CD4-positive, alpha-beta memory T cell (primary cell): ENCODE measurements around the gene PAGE1. TPM values are rescaled to one million over a fixed set of nuclear protein-coding genes. Genes with fewer than 3 reads are reported as not detected.

ENCODE experiments used
- CTCF ChIA-PET: fragments of 350-600 bp; sonication (Branson Sonifier 250); formaldehyde crosslinking; loops from one replicate; lab custom pipeline; 2021; ENCODE audit warnings: inconsistent platforms; ENCODE audit not compliant: partially characterized antibody; lab: Charles Lee
- POLR2A ChIA-PET: fragments of 350-600 bp; sonication (Branson Sonifier 250); formaldehyde crosslinking; loops from one replicate; lab custom pipeline; 2021; ENCODE audit not compliant: partially characterized antibody; lab: Charles Lee
- DNase-seq, 5 donors: peaks; one replicate each; pipeline versions ENCODE4 v3.0.0 to v3.0.0-alpha.2; 2020 to 2022; ENCODE audit warnings: mixed read lengths in 1 of 5
- H3K27ac ChIP-seq: one replicate; pipeline ENCODE4 v1.7.0; 2013; ENCODE audit warnings: low read depth, low read length
- H3K27me3 ChIP-seq: 2 replicates; pipeline ENCODE4 v1.7.0; 2013; ENCODE audit warnings: mild to moderate bottlenecking, low read length, moderate library complexity; ENCODE audit not compliant: insufficient read depth
- H3K36me3 ChIP-seq: 2 replicates; pipeline ENCODE4 v1.7.0; 2013; ENCODE audit warnings: mild to moderate bottlenecking, low read length, moderate library complexity; ENCODE audit not compliant: insufficient read depth
- H3K4me1 ChIP-seq: 2 replicates; pipeline ENCODE4 v1.7.0; 2013; ENCODE audit warnings: mild to moderate bottlenecking, low read length, moderate library complexity; ENCODE audit not compliant: insufficient read depth
- H3K4me3 ChIP-seq, 2 donors: one replicate each; pipeline ENCODE4 v1.7.0; 2013; ENCODE audit warnings: low read length in 2 of 2, mild to moderate bottlenecking in 1 of 2
- H3K9me3 ChIP-seq, 2 donors: one replicate each; pipeline ENCODE4 v1.7.0; 2013; ENCODE audit warnings: low read length in 2 of 2, control low read depth in 1 of 2; ENCODE audit not compliant: control insufficient read depth in 1 of 2
- H3K27ac Mint-ChIP-seq, 7 donors: one replicate each; pipeline ENCODE4 v1.8.0; 2020 to 2021; ENCODE audit warnings: mixed read lengths in 7 of 7, mild to moderate bottlenecking in 6 of 7, inconsistent platforms in 3 of 7, moderate library complexity in 3 of 7
- H3K27me3 Mint-ChIP-seq, 2 donors: one replicate each; pipeline ENCODE4 v1.8.0; 2020 to 2021; ENCODE audit warnings: mixed read lengths in 2 of 2
- H3K36me3 Mint-ChIP-seq, 2 donors: one replicate each; pipeline ENCODE4 v1.8.0; 2020 to 2021; ENCODE audit warnings: mixed read lengths in 2 of 2, inconsistent platforms in 1 of 2, mild to moderate bottlenecking in 1 of 2
- H3K4me1 Mint-ChIP-seq, 4 donors: one replicate each; pipeline ENCODE4 v1.8.0; 2020 to 2021; ENCODE audit warnings: mixed read lengths in 4 of 4, mild to moderate bottlenecking in 1 of 4
- H3K4me3 Mint-ChIP-seq, 8 donors: one replicate each; pipeline ENCODE4 v1.8.0; 2020 to 2021; ENCODE audit warnings: mixed read lengths in 8 of 8, mild to moderate bottlenecking in 7 of 8, moderate library complexity in 6 of 8, inconsistent platforms in 3 of 8
- H3K9me3 Mint-ChIP-seq, 8 donors: one replicate each; pipeline ENCODE4 v1.8.0; 2020 to 2021; ENCODE audit warnings: mixed read lengths in 8 of 8, mild to moderate bottlenecking in 5 of 8, inconsistent platforms in 3 of 8, moderate library complexity in 1 of 8
- intact Hi-C: fragments of 100-400 bp; cut with micrococcal nuclease; formaldehyde crosslinking; loops from one replicate; pipeline ENCODE4 v1.15.1; 2023
- polyA plus RNA-seq, 2 donors: library from polyadenylated mRNA; unstranded; fragments of 300-500 nt; fragmentation: Illumina TruSeq; gene quantifications; one replicate each; pipeline ENCODE4 v1.2.3, GENCODE V29; 2021
- total RNA-seq, 2 experiments: library from RNA; stranded (reverse); gene quantifications; one replicate each; pipeline ENCODE4 v1.2.3, GENCODE V29; 2021

PAGE1 gene
- total and polyA plus RNA-seq, 4 experiments from 2014 or later: not detected

DNA sequence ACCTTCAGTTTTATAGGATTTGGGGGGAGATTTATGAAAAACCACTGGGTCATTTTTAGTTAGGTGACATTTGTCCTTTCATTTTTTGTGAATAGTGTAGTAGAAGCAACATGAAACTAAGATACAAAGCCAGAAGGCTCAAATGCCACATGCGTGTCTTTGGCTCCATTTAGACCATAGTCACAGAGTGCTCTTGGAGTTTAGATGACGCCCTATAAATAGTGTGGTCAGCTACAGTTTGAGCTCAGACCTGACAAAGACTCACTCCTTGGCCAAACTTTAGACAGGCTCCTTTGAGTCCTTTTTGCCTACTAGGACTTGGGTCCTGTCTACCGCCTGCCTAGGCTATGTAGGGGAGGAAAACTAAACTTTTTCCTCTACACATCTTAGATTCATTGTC is 16.8 kb upstream of the PAGE1 start:
- no peaks in the 10 kb centered on the region for H3K9me3 ChIP-seq
- no peaks in the 10 kb centered on the region for H3K36me3 Mint-ChIP-seq
- no peak overlapping the region for H3K27ac Mint-ChIP-seq
- no peak overlapping the region for H3K4me3 ChIP-seq
- no peaks in the 10 kb centered on the region for H3K27me3 ChIP-seq
- no peak overlapping the region for H3K4me3 Mint-ChIP-seq
- ChIA-PET CTCF (no interaction called here), POLR2A (no interaction called here)
- H3K27me3 Mint-ChIP-seq: peaks cover 0 to 4% of the 10 kb centered on the region in 2 donors
- intact Hi-C loops: no loop called here
- H3K36me3 ChIP-seq: no peaks in the 10 kb centered on the region
- no peaks in the 10 kb centered on the region for H3K9me3 Mint-ChIP-seq
- no peaks in the 10 kb centered on the region for H3K4me1 Mint-ChIP-seq
- H3K4me1 ChIP-seq: no peaks in the 10 kb centered on the region
- H3K27ac ChIP-seq: no peak overlapping the region
- no peak for DNase-seq

DNA sequence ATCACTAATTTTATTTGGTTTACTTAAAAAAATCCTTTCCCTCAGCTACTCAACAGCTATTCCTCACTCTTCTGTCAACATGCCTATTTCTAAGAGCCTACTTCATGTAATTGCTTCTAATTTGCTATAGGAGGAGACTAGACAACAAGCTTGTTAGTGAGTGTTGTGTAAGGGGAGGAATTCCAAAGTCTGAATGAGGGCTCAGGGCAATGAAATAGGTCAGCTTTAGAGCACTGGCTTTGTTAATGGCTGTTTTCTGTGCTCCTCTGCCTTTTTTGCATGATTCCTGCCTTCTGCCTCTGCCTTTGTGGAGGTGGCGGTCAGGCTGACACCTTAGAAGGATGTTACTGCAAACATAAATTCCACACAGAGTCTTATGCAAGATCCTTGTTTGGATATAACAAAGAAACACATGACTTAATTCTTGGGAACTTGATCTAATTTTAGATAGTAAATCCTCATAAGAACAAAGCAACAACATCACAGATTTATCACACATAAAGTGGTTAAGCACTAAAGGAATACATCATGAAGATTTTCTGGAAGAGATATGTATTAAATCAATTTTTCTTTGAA is 15.0 kb upstream of the PAGE1 start:
- no peak overlapping the region for H3K4me3 Mint-ChIP-seq
- Histone ChIP-seq H3K9me3 (no peaks in the 10 kb centered on the region), H3K4me1 (no peaks in the 10 kb centered on the region), H3K27me3 (no peaks in the 10 kb centered on the region), H3K4me3 (no peak overlapping the region), H3K27ac (no peak overlapping the region), H3K36me3 (no peaks in the 10 kb centered on the region)
- no peaks in the 10 kb centered on the region for H3K36me3 Mint-ChIP-seq
- H3K9me3 Mint-ChIP-seq: no peaks in the 10 kb centered on the region
- CTCF ChIA-PET: no interaction called here
- POLR2A ChIA-PET: no interaction called here
- H3K27me3 Mint-ChIP-seq: peaks cover 2 to 3% of the 10 kb centered on the region in 2 donors
- intact Hi-C loops: no loop called here
- no peak for DNase-seq
- no peak overlapping the region for H3K27ac Mint-ChIP-seq
- H3K4me1 Mint-ChIP-seq: no peaks in the 10 kb centered on the region

DNA sequence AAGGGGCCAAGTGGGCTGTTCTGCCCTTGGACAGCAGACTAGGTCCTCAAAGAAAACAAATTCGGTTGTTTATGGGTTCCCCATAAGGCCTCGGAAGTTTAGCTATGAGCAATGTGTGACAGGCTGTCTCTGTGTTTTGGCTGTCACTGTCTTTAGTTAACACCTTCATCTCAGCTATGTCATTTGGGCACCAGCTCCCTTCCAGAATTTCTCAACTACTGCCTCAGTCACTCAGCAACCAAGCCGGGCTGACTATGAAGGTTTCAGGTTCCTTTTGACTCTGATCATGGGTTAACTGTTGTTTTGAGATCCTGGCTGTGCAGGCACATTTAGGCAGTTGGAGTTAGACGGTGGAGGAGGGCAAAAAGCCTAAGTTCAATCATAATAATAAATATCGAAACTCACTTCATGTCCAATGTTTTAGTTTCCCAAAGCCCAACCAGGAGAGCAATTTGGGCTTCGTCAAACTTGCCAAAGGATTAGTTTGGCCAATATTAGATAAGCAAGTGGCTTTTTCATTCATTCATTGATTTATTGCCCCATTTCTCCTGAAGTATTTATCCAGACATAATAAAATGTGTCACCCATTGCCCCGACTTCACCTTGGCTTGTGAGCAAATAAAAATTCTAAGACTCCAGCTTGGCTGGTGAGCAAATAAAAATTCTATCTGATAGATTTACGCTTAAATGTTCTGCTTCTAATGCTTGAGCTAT is 9.1 kb upstream of the PAGE1 start:
- H3K9me3 ChIP-seq: no peaks in the 10 kb centered on the region
- DNase-seq: no peak
- no peaks in the 10 kb centered on the region for H3K4me1 ChIP-seq
- no peak overlapping the region for H3K4me3 ChIP-seq
- Mint-ChIP-seq H3K9me3 (no peaks in the 10 kb centered on the region), H3K4me1 (no peaks in the 10 kb centered on the region), H3K36me3 (no peaks in the 10 kb centered on the region), H3K27ac (no peak overlapping the region), H3K4me3 (no peak overlapping the region), H3K27me3 (peaks cover 3 to 5% of the 10 kb centered on the region in 2 donors)
- CTCF ChIA-PET: no interaction called here
- intact Hi-C loops: no loop called here
- POLR2A ChIA-PET: no interaction called here
- no peak overlapping the region for H3K27ac ChIP-seq
- no peaks in the 10 kb centered on the region for H3K27me3 ChIP-seq
- H3K36me3 ChIP-seq: no peaks in the 10 kb centered on the region

DNA sequence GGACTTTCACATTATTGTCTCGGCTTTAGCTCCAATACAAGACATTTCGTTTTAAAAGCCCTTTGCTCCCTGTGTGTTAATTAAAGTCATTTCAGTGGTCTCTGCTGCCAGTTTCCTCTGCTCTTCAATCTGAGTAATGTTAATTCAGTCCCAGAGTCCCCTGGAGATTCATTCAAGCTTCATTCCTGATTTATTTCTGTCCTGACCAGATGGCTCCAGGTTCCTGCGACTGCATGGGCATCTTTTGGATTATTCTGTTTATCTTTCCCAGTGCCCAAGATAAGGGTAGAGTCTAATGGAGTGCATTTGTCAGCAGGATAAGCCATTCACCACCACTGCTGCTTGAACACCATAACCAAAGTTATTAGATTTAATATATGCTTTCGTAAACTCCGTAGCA is 6.1 kb upstream of the PAGE1 start:
- no peaks in the 10 kb centered on the region for H3K9me3 Mint-ChIP-seq
- no peak overlapping the region for H3K4me3 Mint-ChIP-seq
- H3K27ac ChIP-seq: no peak overlapping the region
- H3K4me1 ChIP-seq: no peaks in the 10 kb centered on the region
- H3K36me3 Mint-ChIP-seq: no peaks in the 10 kb centered on the region
- intact Hi-C loops: no loop called here
- no peak overlapping the region for H3K27ac Mint-ChIP-seq
- CTCF ChIA-PET: no interaction called here
- H3K27me3 ChIP-seq: no peaks in the 10 kb centered on the region
- peaks cover 3 to 5% of the 10 kb centered on the region in 2 donors for H3K27me3 Mint-ChIP-seq
- no peak overlapping the region for H3K4me3 ChIP-seq
- H3K36me3 ChIP-seq: no peaks in the 10 kb centered on the region
- no peak for DNase-seq
- no peaks in the 10 kb centered on the region for H3K9me3 ChIP-seq
- POLR2A ChIA-PET: no interaction called here
- H3K4me1 Mint-ChIP-seq: no peaks in the 10 kb centered on the region

DNA sequence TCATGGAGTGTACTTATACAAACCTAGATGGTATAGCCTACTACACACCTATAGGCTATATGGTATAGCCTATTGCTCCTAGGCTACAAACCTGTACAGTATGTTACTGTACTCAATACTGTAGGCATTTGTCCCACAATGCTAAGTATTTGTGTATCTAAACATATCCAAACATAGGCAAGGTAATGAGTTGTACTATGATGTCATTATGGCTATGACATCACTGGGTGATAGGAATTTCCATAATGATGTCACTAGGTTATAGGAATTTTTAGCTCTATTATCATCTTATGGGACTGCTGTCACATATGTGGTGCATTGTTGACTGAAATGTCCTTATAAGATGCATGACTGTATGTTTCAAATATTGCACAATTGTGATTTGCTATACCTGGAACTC is 5.5 kb upstream of the PAGE1 start:
- H3K36me3 ChIP-seq: no peaks in the 10 kb centered on the region
- Mint-ChIP-seq H3K36me3 (no peaks in the 10 kb centered on the region), H3K4me1 (no peaks in the 10 kb centered on the region), H3K4me3 (no peak overlapping the region), H3K9me3 (peaks cover 0 to 3% (median 0%) of the 10 kb centered on the region in 8 donors), H3K27me3 (peaks cover 2 to 5% of the 10 kb centered on the region in 2 donors), H3K27ac (no peak overlapping the region)
- no peaks in the 10 kb centered on the region for H3K4me1 ChIP-seq
- no peak overlapping the region for H3K4me3 ChIP-seq
- POLR2A ChIA-PET: no interaction called here
- H3K27me3 ChIP-seq: no peaks in the 10 kb centered on the region
- H3K27ac ChIP-seq: no peak overlapping the region
- CTCF ChIA-PET: interaction anchor here (0.7 kb wide), 1 partner anchor 177 kb away, joined by 3 read pairs; no protein-coding TSS in a partner anchor
- DNase-seq: no peak
- no peaks in the 10 kb centered on the region for H3K9me3 ChIP-seq
- intact Hi-C loops: no loop called here

DNA sequence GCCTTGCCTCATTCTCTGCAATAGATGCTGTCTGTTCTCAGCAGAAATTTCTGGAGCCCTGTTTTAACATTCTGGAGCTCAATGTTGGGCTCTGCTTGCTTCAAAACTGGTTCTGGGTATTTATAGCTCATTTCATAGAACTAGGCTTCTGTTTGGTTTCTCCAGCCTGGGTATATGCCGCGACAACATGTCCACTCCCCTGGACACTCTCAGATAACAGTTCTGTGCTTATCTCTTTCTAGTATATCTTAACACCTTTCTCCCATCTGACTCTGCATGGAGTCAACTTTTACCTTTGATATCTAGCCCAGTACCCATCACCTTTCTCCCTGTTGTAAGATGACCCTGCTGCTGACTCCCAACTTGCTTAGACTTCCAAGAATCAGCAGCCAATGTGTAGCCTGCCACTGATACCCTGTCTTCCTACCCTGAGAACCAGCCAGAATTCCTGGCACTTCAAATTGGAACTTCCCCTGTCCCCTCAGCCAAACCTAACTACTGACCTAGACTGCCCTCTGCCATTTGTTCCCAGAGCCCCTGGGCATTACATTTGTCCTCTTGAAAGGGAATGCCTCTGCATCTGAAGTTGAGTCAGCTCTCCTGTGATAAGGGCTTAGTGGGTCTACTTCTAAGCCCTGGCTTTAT is 20.6 kb downstream of the PAGE1 start:
- Histone ChIP-seq H3K4me3 (no peak overlapping the region), H3K36me3 (no peaks in the 10 kb centered on the region), H3K27ac (no peak overlapping the region), H3K27me3 (no peaks in the 10 kb centered on the region), H3K4me1 (no peaks in the 10 kb centered on the region), H3K9me3 (no peaks in the 10 kb centered on the region)
- Mint-ChIP-seq H3K36me3 (no peaks in the 10 kb centered on the region), H3K27me3 (peaks cover 4 to 6% of the 10 kb centered on the region in 2 donors), H3K4me1 (no peaks in the 10 kb centered on the region), H3K9me3 (no peaks in the 10 kb centered on the region), H3K27ac (no peak overlapping the region), H3K4me3 (no peak overlapping the region)
- CTCF ChIA-PET: no interaction called here
- intact Hi-C loops: no loop called here
- POLR2A ChIA-PET: no interaction called here
- no peak for DNase-seq

DNA sequence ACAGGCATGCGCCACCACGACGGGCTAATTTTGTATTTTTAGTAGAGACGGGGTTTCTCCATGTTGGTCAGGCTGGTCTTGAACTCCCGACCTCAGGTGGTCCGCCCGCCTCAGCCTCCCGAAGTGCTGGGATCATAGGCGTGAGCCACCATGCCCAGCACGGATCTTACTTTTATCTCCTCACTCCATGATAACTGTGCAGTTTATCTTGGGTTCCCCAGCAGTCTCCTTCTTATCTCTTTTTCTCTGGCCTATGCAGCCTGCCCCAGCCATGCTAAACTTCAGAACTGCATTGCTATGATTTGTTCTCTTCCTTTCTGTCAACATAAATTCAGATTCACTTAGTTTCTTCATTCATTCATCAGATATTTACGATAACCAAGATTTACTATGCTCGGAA is 22.4 kb downstream of the PAGE1 start:
- Mint-ChIP-seq H3K27ac (no peak overlapping the region), H3K4me3 (no peak overlapping the region), H3K36me3 (no peaks in the 10 kb centered on the region), H3K4me1 (no peaks in the 10 kb centered on the region), H3K9me3 (no peaks in the 10 kb centered on the region), H3K27me3 (peaks cover 3 to 6% of the 10 kb centered on the region in 2 donors)
- Histone ChIP-seq H3K4me1 (no peaks in the 10 kb centered on the region), H3K36me3 (no peaks in the 10 kb centered on the region), H3K4me3 (no peak overlapping the region), H3K27ac (no peak overlapping the region), H3K9me3 (no peaks in the 10 kb centered on the region), H3K27me3 (no peaks in the 10 kb centered on the region)
- intact Hi-C loops: no loop called here
- no peak for DNase-seq
- POLR2A ChIA-PET: no interaction called here
- CTCF ChIA-PET: no interaction called here
